Glutamatergic neuron (in vitro differentiated cells): ENCODE measurements around the gene MON1A. TPM values are rescaled to one million over a fixed set of nuclear protein-coding genes. Genes with fewer than 3 reads are reported as not detected.

Experiments
- DNase-seq: peaks from one replicate; pipeline ENCODE4 v3.0.0; 2022
- H3K27ac Mint-ChIP-seq: one replicate; pipeline ENCODE4 v1.8.0; 2020; ENCODE audit warnings: mild to moderate bottlenecking, mixed read lengths, inconsistent platforms; ENCODE audit not compliant: unreplicated experiment
- H3K27me3 Mint-ChIP-seq: one replicate; pipeline ENCODE4 v1.8.0; 2020; ENCODE audit warnings: mild to moderate bottlenecking, moderate library complexity, mixed read lengths, inconsistent platforms; ENCODE audit not compliant: unreplicated experiment
- H3K36me3 Mint-ChIP-seq: one replicate; pipeline ENCODE4 v1.8.0; 2020; ENCODE audit warnings: mild to moderate bottlenecking, mixed read lengths, inconsistent platforms; ENCODE audit not compliant: unreplicated experiment
- H3K4me1 Mint-ChIP-seq: one replicate; pipeline ENCODE4 v1.8.0; 2020; ENCODE audit warnings: mild to moderate bottlenecking, low read depth, mixed read lengths, inconsistent platforms; ENCODE audit not compliant: unreplicated experiment
- H3K4me3 Mint-ChIP-seq: one replicate; pipeline ENCODE4 v1.8.0; 2020; ENCODE audit warnings: mild to moderate bottlenecking, mixed read lengths, inconsistent platforms; ENCODE audit not compliant: unreplicated experiment
- H3K9me3 Mint-ChIP-seq: one replicate; pipeline ENCODE4 v1.8.0; 2020; ENCODE audit warnings: mild to moderate bottlenecking, moderate library complexity, mixed read lengths, inconsistent platforms; ENCODE audit not compliant: unreplicated experiment
- total RNA-seq: library from RNA; stranded (reverse); fragmentation: NEBNext Ultra II Directional; extraction: Animal tissue kit (Norgen Biotek cat#: 25700); gene quantifications from one replicate; pipeline ENCODE4 v1.2.1, GENCODE V29; 2021; ENCODE audit not compliant: unreplicated experiment
- TF ChIP-seq, protein P1 (sequence below): fragments of 200-600 bp; sonication (generic); IDR thresholded peaks from one replicate; pipeline ENCODE4 v1.5.0; 2021; ENCODE audit not compliant: partially characterized antibody, unreplicated experiment

MON1A gene
- total RNA-seq, 1 donor from 2014 or later, result 15.4 TPM

DNA sequence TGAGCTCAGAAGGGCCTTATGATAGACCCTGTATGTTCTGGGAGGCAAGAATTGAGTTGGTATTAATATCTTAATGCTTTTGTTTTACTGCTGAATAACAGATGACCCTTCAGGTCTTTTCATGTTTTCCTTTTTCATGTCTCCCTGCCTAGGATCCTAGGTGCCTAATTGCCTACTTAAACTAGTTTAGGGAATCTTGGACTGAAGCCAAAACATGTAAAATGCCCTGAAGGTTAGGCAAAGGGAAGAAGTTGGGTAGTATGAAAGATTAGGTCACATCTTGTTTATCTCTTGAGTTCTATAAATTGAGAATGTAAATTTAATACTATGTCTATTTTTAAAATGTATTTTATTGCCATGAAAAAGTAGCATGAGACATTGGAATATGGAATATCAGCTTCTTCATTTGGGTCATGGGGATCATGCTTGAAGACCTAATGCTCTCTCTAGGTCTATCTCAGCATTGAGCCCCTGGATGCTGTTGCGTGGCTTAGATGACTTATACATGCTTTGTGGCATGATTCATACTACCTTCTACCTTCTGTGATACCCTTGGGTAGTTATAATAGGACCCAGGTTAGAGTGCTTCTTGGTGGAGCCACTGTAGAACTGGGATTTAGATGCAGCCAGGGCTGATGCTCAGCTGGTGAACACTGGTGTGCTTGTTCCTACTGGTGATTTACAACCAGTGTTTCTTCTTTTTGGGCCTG, 36.8 kb upstream of the MON1A start:
- Mint-ChIP-seq H3K4me3 (no peak overlapping the region), H3K27ac (no peak overlapping the region), H3K27me3 (peaks cover 2% of the 10 kb centered on the region), H3K4me1 (peaks cover 2% of the 10 kb centered on the region), H3K9me3 (no peaks in the 10 kb centered on the region), H3K36me3 (peaks cover 9% of the 10 kb centered on the region)
- DNase-seq, result no peak
- TF ChIP-seq, protein P1, sequence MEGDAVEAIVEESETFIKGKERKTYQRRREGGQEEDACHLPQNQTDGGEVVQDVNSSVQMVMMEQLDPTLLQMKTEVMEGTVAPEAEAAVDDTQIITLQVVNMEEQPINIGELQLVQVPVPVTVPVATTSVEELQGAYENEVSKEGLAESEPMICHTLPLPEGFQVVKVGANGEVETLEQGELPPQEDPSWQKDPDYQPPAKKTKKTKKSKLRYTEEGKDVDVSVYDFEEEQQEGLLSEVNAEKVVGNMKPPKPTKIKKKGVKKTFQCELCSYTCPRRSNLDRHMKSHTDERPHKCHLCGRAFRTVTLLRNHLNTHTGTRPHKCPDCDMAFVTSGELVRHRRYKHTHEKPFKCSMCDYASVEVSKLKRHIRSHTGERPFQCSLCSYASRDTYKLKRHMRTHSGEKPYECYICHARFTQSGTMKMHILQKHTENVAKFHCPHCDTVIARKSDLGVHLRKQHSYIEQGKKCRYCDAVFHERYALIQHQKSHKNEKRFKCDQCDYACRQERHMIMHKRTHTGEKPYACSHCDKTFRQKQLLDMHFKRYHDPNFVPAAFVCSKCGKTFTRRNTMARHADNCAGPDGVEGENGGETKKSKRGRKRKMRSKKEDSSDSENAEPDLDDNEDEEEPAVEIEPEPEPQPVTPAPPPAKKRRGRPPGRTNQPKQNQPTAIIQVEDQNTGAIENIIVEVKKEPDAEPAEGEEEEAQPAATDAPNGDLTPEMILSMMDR, result no peak

DNA sequence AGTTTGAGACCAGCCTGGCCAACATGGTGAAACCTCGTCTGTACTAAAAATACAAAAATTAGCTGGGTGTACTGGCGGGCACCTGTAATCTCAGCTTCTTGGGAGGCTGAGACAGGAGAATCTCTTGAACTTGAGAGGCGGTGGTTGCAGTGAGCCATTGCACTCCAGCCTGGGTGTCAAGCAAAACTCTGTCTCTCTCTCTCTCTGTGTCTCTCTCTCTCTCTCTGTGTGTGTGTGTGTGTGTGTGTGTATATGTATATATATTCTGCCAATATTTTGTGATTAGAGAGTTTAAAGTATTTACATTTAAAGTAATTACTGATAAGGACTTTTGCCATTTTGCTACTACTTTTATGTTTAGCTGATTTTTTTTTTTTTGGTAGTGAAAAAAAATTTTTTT, 26.0 kb upstream of the MON1A start:
- Mint-ChIP-seq H3K27ac (no peak overlapping the region), H3K4me3 (no peak overlapping the region), H3K4me1 (peaks cover 3% of the 10 kb centered on the region), H3K27me3 (no peaks in the 10 kb centered on the region), H3K36me3 (no peaks in the 10 kb centered on the region), H3K9me3 (no peaks in the 10 kb centered on the region)
- DNase-seq, result no peak
- TF ChIP-seq, protein P1, result no peak

DNA sequence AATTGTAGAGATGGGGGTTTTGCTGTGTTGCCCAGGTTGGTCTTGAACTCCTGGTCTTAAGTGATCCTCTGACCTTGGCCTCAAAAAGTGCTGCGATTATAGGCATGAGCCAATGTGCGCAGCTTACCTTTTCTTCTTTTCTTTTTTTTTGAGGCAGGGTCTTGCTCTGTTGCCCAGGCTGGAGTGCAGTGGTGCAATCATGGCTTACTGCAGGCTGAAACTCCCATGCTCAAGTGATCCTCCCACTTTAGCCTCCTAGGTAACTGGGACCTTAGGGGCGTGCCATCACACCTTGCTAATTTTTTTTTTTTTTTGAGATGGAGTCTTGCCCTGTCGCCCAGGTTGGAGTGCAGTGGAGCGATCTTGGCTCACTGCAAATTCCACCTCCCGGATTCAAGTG, 23.3 kb upstream of the MON1A start:
- no peaks in the 10 kb centered on the region for H3K27me3 Mint-ChIP-seq
- TF ChIP-seq, protein P1, result no peak
- H3K27ac Mint-ChIP-seq, result no peak overlapping the region
- DNase-seq, result no peak
- H3K9me3 Mint-ChIP-seq, result no peaks in the 10 kb centered on the region
- H3K4me3 Mint-ChIP-seq, result no peak overlapping the region
- H3K36me3 Mint-ChIP-seq, result no peaks in the 10 kb centered on the region
- H3K4me1 Mint-ChIP-seq, result no peaks in the 10 kb centered on the region

DNA sequence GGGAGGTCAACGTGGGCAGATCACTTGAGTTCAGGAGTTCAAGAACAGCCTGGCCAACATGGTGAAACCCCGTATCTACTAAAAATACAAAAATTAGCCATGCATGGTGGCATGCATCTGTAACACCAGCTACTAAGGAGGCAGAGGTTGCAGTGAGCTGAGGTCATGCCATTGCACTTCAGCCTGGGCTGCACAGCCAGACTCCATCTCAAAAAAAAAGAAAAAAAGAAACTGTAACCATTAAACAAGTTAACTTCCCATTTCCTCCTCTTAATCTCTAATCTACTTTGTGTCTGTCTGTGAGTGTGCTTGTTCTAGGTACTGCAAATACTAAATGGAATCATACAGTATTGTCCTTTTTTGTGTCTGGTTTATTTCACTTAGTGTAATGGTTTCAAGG, 13.0 kb upstream of the MON1A start:
- Mint-ChIP-seq H3K9me3 (peaks cover 5% of the 10 kb centered on the region), H3K27me3 (peaks cover 8% of the 10 kb centered on the region), H3K36me3 (no peaks in the 10 kb centered on the region), H3K27ac (peak overlapping the region; percentile 19), H3K4me1 (peaks cover 3% of the 10 kb centered on the region), H3K4me3 (no peak overlapping the region)
- TF ChIP-seq, protein P1, result no peak
- no peak for DNase-seq

DNA sequence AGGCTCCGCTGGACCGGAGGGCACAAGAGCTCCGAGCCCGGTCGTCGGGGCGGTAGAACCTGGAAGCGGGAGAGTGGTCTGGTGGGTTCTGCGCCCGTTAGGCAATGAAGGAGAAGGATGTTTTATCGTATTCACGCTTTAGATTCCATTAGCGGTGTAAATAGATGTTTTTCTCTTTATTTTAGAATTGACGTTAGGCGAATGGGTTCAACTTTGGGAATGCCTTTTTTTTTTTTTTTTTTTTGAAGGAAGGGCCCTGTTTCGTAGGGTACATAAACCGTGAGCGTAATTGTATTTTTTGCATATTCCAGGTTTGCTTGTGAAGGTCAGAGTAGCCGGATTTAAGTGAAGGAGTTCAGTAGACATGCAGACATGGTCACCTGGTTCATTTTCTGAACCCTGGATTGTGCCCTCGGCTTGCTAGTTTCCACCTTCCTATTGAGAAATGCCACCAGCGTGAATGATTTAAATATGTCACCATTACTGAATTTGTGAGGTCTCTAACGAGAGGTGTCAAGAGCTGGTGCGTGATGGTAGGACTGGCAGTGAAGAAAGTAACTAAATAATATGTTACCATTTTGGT, 11.1 kb upstream of the MON1A start:
- Mint-ChIP-seq H3K4me3 (peak overlapping the region; percentile 98), H3K27ac (peak overlapping the region; percentile 98), H3K27me3 (peaks cover 8% of the 10 kb centered on the region), H3K4me1 (peaks cover 3% of the 10 kb centered on the region), H3K36me3 (no peaks in the 10 kb centered on the region), H3K9me3 (peaks cover 5% of the 10 kb centered on the region)
- no peak for DNase-seq
- TF ChIP-seq, protein P1, result no peak
